ENCODE data around the gene ACD.

Gene ACD

GRCh38 chr16:67645397-67646121 lies 14.5 kb downstream of the ACD start:
- DNase-seq = no peak

GRCh38 chr16:67644038-67644437 lies 16.0 kb downstream of the ACD start:
- DNase-seq = no peak

- DNase-seq = no peak
These were observed 18.0 kb downstream of the ACD start for GRCh38 chr16:67641779-67642708.

GRCh38 chr16:67637625-67638024 lies 22.4 kb downstream of the ACD start:
- no peak for DNase-seq

DNA sequence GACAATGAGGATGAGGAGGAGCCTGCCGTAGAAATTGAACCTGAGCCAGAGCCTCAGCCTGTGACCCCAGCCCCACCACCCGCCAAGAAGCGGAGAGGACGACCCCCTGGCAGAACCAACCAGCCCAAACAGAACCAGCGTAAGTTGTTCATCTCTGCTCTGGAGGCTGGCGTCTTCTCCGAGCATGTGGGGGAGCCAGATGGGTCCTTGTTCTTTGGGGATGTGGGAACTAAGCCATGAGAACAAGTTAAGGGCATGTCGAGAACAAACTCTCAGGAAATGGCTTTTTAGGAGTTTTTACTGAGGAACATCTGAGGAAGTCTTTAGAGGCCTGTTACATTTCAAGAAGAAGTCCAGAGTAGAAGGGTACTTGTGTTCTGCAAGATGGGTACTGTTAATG lies 23.3 kb downstream of the ACD start:
- no peak for DNase-seq

DNA sequence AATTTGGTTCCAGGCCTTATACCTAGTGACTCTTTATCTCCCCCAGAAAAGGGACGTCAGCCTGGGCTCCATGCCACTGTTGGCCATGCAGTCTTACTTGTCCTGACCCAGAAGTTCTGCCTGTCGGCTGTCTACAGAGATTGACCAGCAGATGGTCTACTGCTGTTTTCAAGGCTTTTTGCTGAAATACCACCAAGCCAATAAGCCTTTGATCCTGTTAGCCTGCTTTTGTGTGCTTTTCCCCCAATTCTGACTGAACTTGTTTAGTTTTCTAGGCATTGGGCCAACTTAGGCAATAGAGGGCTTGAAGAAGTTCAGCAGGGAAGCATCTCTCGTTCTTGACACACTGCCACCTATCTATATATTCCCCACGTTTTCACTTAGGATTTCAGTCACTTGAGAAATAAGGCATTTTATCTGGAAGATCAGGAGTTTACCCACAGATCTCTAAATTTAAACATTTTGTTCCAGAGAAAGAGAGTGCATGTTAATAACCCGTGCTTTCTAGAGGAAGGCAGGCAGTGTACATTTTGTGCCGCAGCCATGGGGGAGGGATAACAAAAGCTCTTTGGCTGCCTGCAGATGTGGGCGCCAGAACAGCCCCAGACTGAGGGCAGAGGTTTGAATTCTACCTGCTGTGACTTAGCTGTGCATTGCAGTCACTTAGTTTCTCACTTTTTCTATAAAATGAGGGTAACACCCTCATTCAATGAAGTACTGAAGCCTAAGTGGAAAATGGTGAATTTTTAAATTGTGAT lies 27.5 kb downstream of the ACD start:
- no peak for DNase-seq

DNA sequence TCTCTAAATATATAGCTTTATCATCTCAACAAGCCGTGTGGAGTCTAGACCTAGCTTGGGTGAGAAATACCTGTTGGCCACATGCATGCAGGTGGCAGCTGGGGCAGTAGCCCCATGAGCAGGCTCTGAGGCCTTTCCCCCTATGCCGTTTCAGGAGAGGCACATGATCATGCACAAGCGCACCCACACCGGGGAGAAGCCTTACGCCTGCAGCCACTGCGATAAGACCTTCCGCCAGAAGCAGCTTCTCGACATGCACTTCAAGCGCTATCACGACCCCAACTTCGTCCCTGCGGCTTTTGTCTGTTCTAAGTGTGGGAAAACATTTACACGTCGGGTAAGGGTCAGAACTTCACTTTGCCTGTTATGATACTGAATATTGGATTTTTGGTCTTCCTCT lies 31.8 kb downstream of the ACD start:
- DNase-seq = no peak

DNA sequence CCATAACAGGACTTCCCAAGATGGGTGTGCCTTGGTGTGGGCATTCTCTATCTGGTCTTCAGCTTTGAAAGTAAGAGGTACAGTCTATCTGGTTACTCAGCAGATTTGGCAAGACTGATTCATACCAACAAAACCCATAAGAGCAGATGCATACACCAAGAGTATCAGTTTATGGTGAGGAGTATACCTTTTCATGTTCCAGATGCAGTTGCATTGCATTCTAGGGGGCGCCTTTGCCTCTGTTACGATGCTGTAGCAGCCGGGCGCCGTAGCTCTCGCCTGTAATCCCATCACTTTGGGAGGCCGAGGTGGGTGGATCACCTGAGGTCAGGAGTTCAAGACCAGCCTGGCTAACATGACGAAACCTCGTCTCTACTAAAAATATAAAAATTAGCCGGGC lies 46.3 kb downstream of the ACD start:
- no peak for DNase-seq

DNA sequence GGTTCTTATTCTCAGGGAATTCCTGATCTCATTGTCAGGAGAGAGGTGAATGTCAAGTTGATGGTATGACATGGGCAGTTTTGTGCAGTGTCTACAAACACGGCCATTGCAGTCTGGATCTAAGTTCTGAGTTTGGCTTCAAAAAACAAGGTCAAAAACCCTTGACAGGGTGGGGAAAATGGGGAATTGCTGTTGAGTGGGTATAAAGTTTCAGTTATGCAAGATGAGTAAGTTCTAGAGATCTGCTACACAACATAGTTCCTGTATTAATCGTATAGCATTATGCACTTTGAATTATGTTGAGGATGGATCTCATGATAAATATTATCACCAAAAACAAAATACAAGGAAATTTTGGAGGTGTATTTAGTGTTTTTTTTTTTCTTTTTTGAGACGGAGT lies 51.7 kb downstream of the ACD start:
- DNase-seq = no peak

Data from activated gamma-delta T cell (primary cell).